Omental fat pad (tissue), 4 donors: ENCODE results near the gene SLC30A3. TPM values are rescaled to one million over a fixed set of nuclear protein-coding genes. Genes with fewer than 3 reads are reported as not detected.

ENCODE experiments used
- ATAC-seq: fragments of 150-250 bp; one replicate; pipeline ENCODE4 v1.9.1; 2016; ENCODE audit warnings: mild to moderate bottlenecking, moderate library complexity; ENCODE audit not compliant: low FRiP score
- DNase-seq: peaks from one replicate; pipeline ENCODE4 v3.0.0-alpha.2; 2019; ENCODE audit warnings: low spot score
- CTCF ChIP-seq, 3 donors: fragments of 450-650 bp; IDR thresholded peaks; one replicate each; pipeline ENCODE4 v1.5.1; 2016 to 2017; ENCODE audit warnings: antibody characterized with exemption in 3 of 3, mild to moderate bottlenecking in 3 of 3, moderate library complexity in 2 of 3
- total RNA-seq, 4 donors: library from RNA; depleted of rRNA; stranded (reverse); fragments of >200 nt; gene quantifications; one replicate each; pipeline ENCODE4 v1.1.0, GENCODE V29; 2016

The SLC30A3 gene
- total RNA-seq, 4 donors from 2014 or later = not detected

- no peak for DNase-seq
Observed at GRCh38 chr2:27205206-27205605, 57.6 kb downstream of the SLC30A3 start.

GRCh38 chr2:27204566-27204965 lies 58.3 kb downstream of the SLC30A3 start:
- TF ChIP-seq CTCF (IDR thresholded peaks at IDR 0.05) = no peak
- no peak for ATAC-seq
- DNase-seq = no peak

More at GRCh38 chr2:27205206-27205605, 57.6 kb downstream of the SLC30A3 start:
- no peak for ATAC-seq
- no peak for TF ChIP-seq CTCF (IDR thresholded peaks at IDR 0.05)

GRCh38 chr2:27203741-27204140 lies 59.1 kb downstream of the SLC30A3 start:
- DNase-seq = no peak
- no peak for ATAC-seq
- TF ChIP-seq CTCF (IDR thresholded peaks at IDR 0.05) = no peak

Other genes starting within 250 kb of the SLC30A3 start
- gene TMEM214, start 230.1 kb downstream of the SLC30A3 start, total RNA-seq = 10 to 100 TPM; 52.4 to 76.0 (median 64.7) TPM
- 10 to 100 TPM in 2 of 4 donors, 1 to 10 TPM in 2; 6.8 to 14.4 (median 10.3) TPM for gene AGBL5, start 211.4 kb downstream of the SLC30A3 start, total RNA-seq
- gene OST4, start 191.4 kb downstream of the SLC30A3 start, total RNA-seq = 100 to 1,000 TPM; 221 to 396 (median 282) TPM
- gene EMILIN1, start 184.4 kb downstream of the SLC30A3 start, total RNA-seq = 10 to 100 TPM; 27.5 to 62.7 (median 41.2) TPM
- 1 to 10 TPM; 1.6 to 3.3 (median 2.1) TPM for gene KHK, start 176.3 kb downstream of the SLC30A3 start, total RNA-seq
- 1 to 10 TPM; 1.3 to 9.3 (median 5.5) TPM for gene CGREF1, start 143.9 kb downstream of the SLC30A3 start, total RNA-seq
- gene ABHD1, start 139.2 kb downstream of the SLC30A3 start, total RNA-seq = 1 to 10 TPM in 1 of 4 donors, under 1 TPM in 2, not detected in 1; 0.50 to 1.1 (median 0.65) TPM
- gene PREB, start 128.4 kb downstream of the SLC30A3 start, total RNA-seq = 10 to 100 TPM; 60.7 to 76.5 (median 65.7) TPM
- not detected for gene PRR30, start 123.6 kb downstream of the SLC30A3 start, total RNA-seq
- gene TCF23, start 114.0 kb downstream of the SLC30A3 start, total RNA-seq = under 1 TPM in 2 of 4 donors, not detected in 2; 0.12 to 0.56 TPM
- 100 to 1,000 TPM; 114 to 197 (median 157) TPM for gene ATRAID, start 51.0 kb downstream of the SLC30A3 start, total RNA-seq
- gene SLC5A6, start 50.8 kb downstream of the SLC30A3 start, total RNA-seq = 100 to 1,000 TPM in 1 of 4 donors, 10 to 100 TPM in 3; 37.4 to 106 (median 83.6) TPM
- 10 to 100 TPM; 14.6 to 29.3 (median 24.7) TPM for gene CAD, start 45.7 kb downstream of the SLC30A3 start, total RNA-seq
- gene DNAJC5G, start 12.4 kb upstream of the SLC30A3 start, total RNA-seq = under 1 TPM in 1 of 4 donors, not detected in 3; 0.79 TPM
- gene TRIM54, start 19.4 kb upstream of the SLC30A3 start, total RNA-seq = 1 to 10 TPM in 1 of 4 donors, not detected in 3; 2.5 TPM
- 1 to 10 TPM; 1.4 to 4.9 (median 2.3) TPM for gene UCN, start 45.4 kb upstream of the SLC30A3 start, total RNA-seq
- gene MPV17, start 60.0 kb upstream of the SLC30A3 start, total RNA-seq = 10 to 100 TPM; 63.0 to 97.8 (median 77.2) TPM
- gene GTF3C2, start 93.7 kb upstream of the SLC30A3 start, total RNA-seq = 10 to 100 TPM; 24.8 to 76.1 (median 34.8) TPM
- gene EIF2B4, start 107.3 kb upstream of the SLC30A3 start, total RNA-seq = 10 to 100 TPM; 33.4 to 53.0 (median 42.5) TPM
- gene SNX17, start 107.6 kb upstream of the SLC30A3 start, total RNA-seq = 100 to 1,000 TPM in 3 of 4 donors, 10 to 100 TPM in 1; 92.6 to 116 (median 105) TPM
- gene ZNF513, start 117.7 kb upstream of the SLC30A3 start, total RNA-seq = 10 to 100 TPM in 2 of 4 donors, 1 to 10 TPM in 2; 8.2 to 17.2 (median 11.1) TPM
- 10 to 100 TPM; 44.6 to 71.9 (median 60.4) TPM for gene PPM1G, start 146.5 kb upstream of the SLC30A3 start, total RNA-seq
- gene NRBP1, start 165.6 kb upstream of the SLC30A3 start, total RNA-seq = 10 to 100 TPM; 65.6 to 75.5 (median 71.8) TPM
- 1 to 10 TPM in 2 of 4 donors, under 1 TPM in 1, not detected in 1; 0.75 to 1.8 (median 1.3) TPM for gene KRTCAP3, start 179.3 kb upstream of the SLC30A3 start, total RNA-seq
- 10 to 100 TPM; 13.6 to 40.5 (median 32.4) TPM for gene IFT172, start 226.7 kb upstream of the SLC30A3 start, total RNA-seq
- 10 to 100 TPM; 24.0 to 82.0 (median 52.2) TPM for gene FNDC4, start 232.2 kb upstream of the SLC30A3 start, total RNA-seq
- 1 to 10 TPM in 3 of 4 donors, under 1 TPM in 1; 0.56 to 1.7 (median 1.4) TPM for gene GCKR, start 233.8 kb upstream of the SLC30A3 start, total RNA-seq